H9 (cell line): ENCODE data around the gene THRB. TPM values are rescaled to one million over a fixed set of nuclear protein-coding genes. Genes with fewer than 3 reads are reported as not detected.

Experiments
- DNase-seq: peaks from one replicate; pipeline ENCODE4 v3.0.0-alpha.2; 2017
- H2AFZ ChIP-seq: one replicate; pipeline ENCODE4 v1.6.1; 2013; ENCODE audit warnings: mild to moderate bottlenecking, low read length, control low read depth, moderate library complexity
- H2AK5ac ChIP-seq: 2 replicates; pipeline ENCODE4 v1.6.1; 2013; ENCODE audit warnings: low read length, control low read depth, mixed read lengths; ENCODE audit not compliant: insufficient read length
- H2BK120ac ChIP-seq: one replicate; pipeline ENCODE4 v1.6.1; 2013; ENCODE audit warnings: low read depth, mild to moderate bottlenecking, low read length, control low read depth, inconsistent platforms; ENCODE audit not compliant: poor library complexity, severe bottlenecking
- H2BK12ac ChIP-seq: 2 replicates; pipeline ENCODE4 v1.6.1; 2013; ENCODE audit warnings: low read length, control low read depth, mixed read lengths, low read depth; ENCODE audit not compliant: insufficient read length
- H2BK15ac ChIP-seq: 2 replicates; pipeline ENCODE4 v1.6.1; 2013; ENCODE audit warnings: low read depth, low read length, control low read depth
- H2BK20ac ChIP-seq: one replicate; pipeline ENCODE4 v1.6.1; 2013; ENCODE audit warnings: low read depth, mild to moderate bottlenecking, low read length, control low read depth, inconsistent platforms; ENCODE audit not compliant: poor library complexity, severe bottlenecking
- H2BK5ac ChIP-seq: 2 replicates; pipeline ENCODE4 v1.6.1; 2013; ENCODE audit warnings: low read length, control low read depth, mixed read lengths; ENCODE audit not compliant: insufficient read length
- H3K14ac ChIP-seq: 2 replicates; pipeline ENCODE4 v1.6.1; 2013; ENCODE audit warnings: low read length, control low read depth; ENCODE audit not compliant: insufficient read depth
- H3K18ac ChIP-seq: 2 replicates; pipeline ENCODE4 v1.6.1; 2013; ENCODE audit warnings: low read depth, mild to moderate bottlenecking, mixed read lengths, low read length, control low read depth; ENCODE audit not compliant: insufficient read length
- H3K23ac ChIP-seq: 2 replicates; pipeline ENCODE4 v1.6.1; 2013; ENCODE audit warnings: low read length, control low read depth, mixed read lengths, low read depth; ENCODE audit not compliant: insufficient read length
- H3K23me2 ChIP-seq: 2 replicates; pipeline ENCODE4 v1.6.1; 2013; ENCODE audit warnings: low read depth, mild to moderate bottlenecking, mixed read lengths, low read length, control low read depth; ENCODE audit not compliant: insufficient read length, poor library complexity, severe bottlenecking
- H3K27ac ChIP-seq: 2 replicates; pipeline ENCODE4 v1.5.1; 2013; ENCODE audit warnings: low read length, control low read depth, mixed read lengths, low read depth; ENCODE audit not compliant: insufficient read length
- H3K27me3 ChIP-seq: 2 replicates; pipeline ENCODE4 v1.6.1; 2013; ENCODE audit warnings: low read length, control low read depth, inconsistent platforms; ENCODE audit not compliant: insufficient read depth
- H3K4ac ChIP-seq: 2 replicates; pipeline ENCODE4 v1.6.1; 2013; ENCODE audit warnings: low read depth, mild to moderate bottlenecking, control low read depth, inconsistent platforms, low read length, moderate library complexity
- H3K4me1 ChIP-seq: 2 replicates; pipeline ENCODE4 v1.6.1; 2013; ENCODE audit warnings: low read length, control low read depth, inconsistent platforms; ENCODE audit not compliant: insufficient read depth
- H3K4me2 ChIP-seq: 2 replicates; pipeline ENCODE4 v1.6.1; 2013; ENCODE audit warnings: low read length, control low read depth, mixed read lengths; ENCODE audit not compliant: insufficient read length, insufficient read depth
- H3K56ac ChIP-seq: 2 replicates; pipeline ENCODE4 v1.6.1; 2013; ENCODE audit warnings: low read depth, mild to moderate bottlenecking, mixed read lengths, low read length, control low read depth; ENCODE audit not compliant: insufficient read length
- H3K79me1 ChIP-seq: 2 replicates; pipeline ENCODE4 v1.6.1; 2013; ENCODE audit warnings: low read depth, mild to moderate bottlenecking, moderate library complexity, low read length, control low read depth, inconsistent platforms; ENCODE audit not compliant: insufficient read depth, poor library complexity, severe bottlenecking
- H3K79me2 ChIP-seq: 2 replicates; pipeline ENCODE4 v1.6.1; 2013; ENCODE audit warnings: low read length, control low read depth, inconsistent platforms; ENCODE audit not compliant: insufficient read depth
- H3K9ac ChIP-seq: 2 replicates; pipeline ENCODE4 v1.6.1; 2013; ENCODE audit warnings: low read length, control low read depth, mixed read lengths; ENCODE audit not compliant: insufficient read length; ENCODE audit errors: extremely low read depth
- H3K9me3 ChIP-seq: one replicate; pipeline ENCODE4 v1.6.1; 2013; ENCODE audit warnings: low read depth, low read length, inconsistent platforms; ENCODE audit not compliant: control insufficient read depth
- H3T11ph ChIP-seq: one replicate; pipeline ENCODE4 v1.6.1; 2013; ENCODE audit warnings: mild to moderate bottlenecking, low read length, control low read depth, inconsistent platforms
- H4K20me1 ChIP-seq: one replicate; pipeline ENCODE4 v1.6.1; 2013; ENCODE audit not compliant: control insufficient read depth, insufficient read length, insufficient read depth
- H4K5ac ChIP-seq: 2 replicates; pipeline ENCODE4 v1.6.1; 2013; ENCODE audit warnings: low read depth, mild to moderate bottlenecking, mixed read lengths, low read length, control low read depth; ENCODE audit not compliant: insufficient read length
- H4K8ac ChIP-seq: replicated peaks from 2 replicates; pipeline ENCODE4 v1.6.1; 2013; ENCODE audit warnings: low read length, control low read depth, mixed read lengths, low read depth; ENCODE audit not compliant: insufficient read length
- H4K91ac ChIP-seq: 2 replicates; pipeline ENCODE4 v1.6.1; 2013; ENCODE audit warnings: low read depth, mild to moderate bottlenecking, moderate library complexity, mixed read lengths, low read length, control low read depth; ENCODE audit not compliant: insufficient read length
- H3K27ac Mint-ChIP-seq, 3 experiments: 2 replicates in 2 of 3; 3 replicates in 1 of 3; pipeline ENCODE4 v1.8.0; 2020 to 2021; ENCODE audit warnings: mixed read lengths in 3 of 3, mild to moderate bottlenecking in 1 of 3, moderate library complexity in 1 of 3
- H3K27me3 Mint-ChIP-seq: 2 replicates; pipeline ENCODE4 v1.8.0; 2021; ENCODE audit warnings: low read depth, mild to moderate bottlenecking, moderate library complexity, mixed read lengths
- H3K36me3 Mint-ChIP-seq, 3 experiments: 2 replicates in 2 of 3; 3 replicates in 1 of 3; pipeline ENCODE4 v1.8.0; 2020 to 2021; ENCODE audit warnings: low read depth in 3 of 3, mixed read lengths in 3 of 3; ENCODE audit not compliant: insufficient read depth in 1 of 3
- H3K4me1 Mint-ChIP-seq, 2 experiments: 2 replicates each; pipeline ENCODE4 v1.8.0; 2020; ENCODE audit warnings: mixed read lengths in 2 of 2
- H3K4me3 Mint-ChIP-seq, 2 experiments: 2 replicates in 1 of 2; 3 replicates in 1 of 2; pipeline ENCODE4 v1.8.0; 2020 to 2021; ENCODE audit warnings: mild to moderate bottlenecking in 2 of 2, mixed read lengths in 2 of 2, moderate library complexity in 1 of 2
- H3K9me3 Mint-ChIP-seq, 2 experiments: 2 replicates in 1 of 2; 3 replicates in 1 of 2; pipeline ENCODE4 v1.8.0; 2020; ENCODE audit warnings: mild to moderate bottlenecking in 2 of 2, mixed read lengths in 2 of 2, moderate library complexity in 1 of 2
- CTCF ChIP-seq: fragments of 200-600 bp; sonication (generic); conservative IDR thresholded peaks from 3 replicates; pipeline ENCODE4 v1.8.0; 2021; ENCODE audit warnings: antibody characterized with exemption, mild to moderate bottlenecking
- WGBS: extraction: QIAGEN DNeasy Blood & Tissue Kit; methylation state at CpG from one replicate; pipeline ENCODE4 v1.1.7; 2013; ENCODE audit warnings: missing lambda C conversion rate, low lambda C conversion rate, mixed read lengths; ENCODE audit not compliant: insufficient read length; ENCODE audit errors: extremely low coverage; 5-methylcytosine and 5-hydroxymethylcytosine counted together
- total RNA-seq: library from RNA; stranded (reverse); gene quantifications from 2 replicates; pipeline ENCODE4 v1.2.1, GENCODE V29; 2021

The THRB gene
- total RNA-seq, 1 experiment from 2014 or later: 8.6 TPM

GRCh38 chr3:24400015-24400414, 94.6 kb downstream of the THRB start:
- Histone ChIP-seq H3K9ac (no peak overlapping the region), H3K9me3 (no peaks in the 10 kb centered on the region), H4K91ac (no peak overlapping the region), H2BK120ac (no peak overlapping the region), H2BK5ac (no peak overlapping the region), H3K23ac (no peak overlapping the region), H2AK5ac (no peak overlapping the region), H3K79me2 (no peaks in the 10 kb centered on the region), H2BK15ac (no peak overlapping the region), H4K8ac (no peak overlapping the region), H3T11ph (no peak overlapping the region), H3K79me1 (no peaks in the 10 kb centered on the region), H3K23me2 (no peaks in the 10 kb centered on the region), H2AFZ (no peak overlapping the region), H3K27me3 (peaks cover 2% of the 10 kb centered on the region; the same call in 1 of the 2 replicates), H4K5ac (no peak overlapping the region), H3K4me1 (no peaks in the 10 kb centered on the region; the same call in 1 of the 2 replicates), H2BK20ac (no peak overlapping the region), H3K56ac (no peak overlapping the region), H4K20me1 (no peaks in the 10 kb centered on the region), H3K18ac (no peak overlapping the region), H3K4ac (no peak overlapping the region), H3K27ac (no peak overlapping the region), H2BK12ac (no peak overlapping the region), H3K4me2 (no peak overlapping the region), H3K14ac (no peak overlapping the region)
- peaks cover 31% of the 10 kb centered on the region for H3K27me3 Mint-ChIP-seq
- H3K27ac Mint-ChIP-seq: no peak overlapping the region
- peaks cover 0 to 13% (median 0%) of the 10 kb centered on the region in 3 experiments; a peak in 2 of 7 replicates for H3K36me3 Mint-ChIP-seq
- no CpG with 5 or more reads among the region's 2 CpGs for WGBS
- H3K4me3 Mint-ChIP-seq: no peak overlapping the region
- H3K4me1 Mint-ChIP-seq: peaks cover 24 to 26% of the 10 kb centered on the region in 2 experiments
- no peak for DNase-seq
- peaks cover 5 to 6% of the 10 kb centered on the region in 2 experiments; a peak in 2 of 5 replicates for H3K9me3 Mint-ChIP-seq
- TF ChIP-seq CTCF: no peak
